ENCODE measurements around the gene SSBP4.
"Not testable (repeated sequence)": the region's sequence is repeated elsewhere in the genome, so short reads cannot be mapped to it uniquely, and the experiment has no call there.

The SSBP4 gene

DNA sequence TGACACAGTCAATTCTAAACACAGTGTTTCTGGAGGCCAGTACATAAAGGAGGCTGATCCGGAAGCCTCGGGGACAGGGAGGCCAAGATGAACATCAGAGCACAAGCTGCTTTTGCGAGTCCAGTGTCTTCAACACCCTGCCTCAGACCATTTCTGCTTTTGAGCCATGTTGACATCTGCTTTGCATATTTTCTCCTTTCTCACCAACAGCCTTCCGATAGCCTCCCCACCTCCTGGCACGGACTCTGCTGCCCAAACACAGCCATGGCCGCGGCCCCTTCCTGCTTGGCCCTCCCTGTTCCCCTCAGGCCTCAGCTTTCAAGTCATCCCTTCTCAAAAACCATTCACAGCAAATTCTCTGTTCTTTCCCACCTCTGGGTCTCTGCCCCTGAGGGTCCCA is 25.4 kb upstream of the SSBP4 start:
- DNase-seq (ENCODE audit: low read depth) = no peak

- no peak for DNase-seq (ENCODE audit: low read depth)
Observed at GRCh38 chr19:18396471-18397241, 22.5 kb upstream of the SSBP4 start.

GRCh38 chr19:18397242-18398202 is 21.7 kb upstream of the SSBP4 start, which contains the start of gene LRRC25:
Gene LRRC25 (minus strand): TSS chr19:18397622. CDS start chr19:18396963, 659 bp downstream.
- no peak for DNase-seq (ENCODE audit: low read depth)

GRCh38 chr19:18399008-18399407 is 20.2 kb upstream of the SSBP4 start:
- peak; percentile 84 for DNase-seq (ENCODE audit: low read depth)

- peak; percentile 80 for DNase-seq (ENCODE audit: low read depth)
Observed at GRCh38 chr19:18401580-18402112, 17.6 kb upstream of the SSBP4 start.

- DNase-seq (ENCODE audit: low read depth) = not testable (repeated sequence)
Observed at GRCh38 chr19:18402455-18403248, 16.5 kb upstream of the SSBP4 start.

DNA sequence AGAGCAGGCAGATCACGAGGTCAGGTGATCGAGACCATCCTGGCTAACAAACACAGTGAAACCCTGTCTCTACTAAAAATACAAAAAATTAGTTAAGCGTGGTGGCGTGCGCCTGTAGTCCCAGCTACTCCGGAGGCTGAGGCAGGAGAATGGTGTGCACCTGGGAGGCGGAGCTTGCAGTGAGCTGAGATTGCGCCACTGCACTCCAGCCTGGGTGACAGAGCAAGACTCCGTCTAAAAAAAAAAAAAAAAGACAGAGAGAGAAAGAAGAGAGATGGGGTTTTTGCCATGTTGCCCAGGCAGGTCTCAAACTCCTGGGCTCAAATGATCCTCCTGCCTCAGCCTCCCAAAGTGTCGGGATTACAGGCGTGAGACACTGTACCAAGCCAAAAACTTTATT is 13.4 kb upstream of the SSBP4 start:
- DNase-seq (ENCODE audit: low read depth) = not testable (repeated sequence)

DNA sequence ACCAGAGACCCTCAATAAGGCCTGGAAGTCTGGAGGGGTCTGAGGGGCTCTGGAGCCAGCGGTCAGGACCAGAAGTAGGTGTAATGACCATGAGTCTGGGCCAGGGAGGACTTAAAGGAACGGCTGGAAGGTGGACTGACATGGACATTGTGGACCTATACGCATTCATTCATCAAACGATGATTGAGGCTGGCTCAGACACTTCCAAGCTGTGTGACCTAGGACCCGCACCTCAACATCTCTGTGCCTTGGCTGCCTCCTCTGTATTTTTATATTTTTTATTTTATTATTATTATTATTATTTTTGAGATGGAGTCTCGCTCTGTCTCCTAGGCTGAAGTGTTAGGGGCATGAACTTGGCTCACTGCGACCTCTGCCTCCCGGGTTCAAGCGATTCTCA is 12.4 kb upstream of the SSBP4 start:
- DNase-seq (ENCODE audit: low read depth) = no peak

- no peak for DNase-seq (ENCODE audit: low read depth)
Observed at GRCh38 chr19:18408053-18408476, 11.1 kb upstream of the SSBP4 start.

- DNase-seq (ENCODE audit: low read depth) = no peak
Observed at GRCh38 chr19:18412610-18413239, 6.5 kb upstream of the SSBP4 start.

DNA sequence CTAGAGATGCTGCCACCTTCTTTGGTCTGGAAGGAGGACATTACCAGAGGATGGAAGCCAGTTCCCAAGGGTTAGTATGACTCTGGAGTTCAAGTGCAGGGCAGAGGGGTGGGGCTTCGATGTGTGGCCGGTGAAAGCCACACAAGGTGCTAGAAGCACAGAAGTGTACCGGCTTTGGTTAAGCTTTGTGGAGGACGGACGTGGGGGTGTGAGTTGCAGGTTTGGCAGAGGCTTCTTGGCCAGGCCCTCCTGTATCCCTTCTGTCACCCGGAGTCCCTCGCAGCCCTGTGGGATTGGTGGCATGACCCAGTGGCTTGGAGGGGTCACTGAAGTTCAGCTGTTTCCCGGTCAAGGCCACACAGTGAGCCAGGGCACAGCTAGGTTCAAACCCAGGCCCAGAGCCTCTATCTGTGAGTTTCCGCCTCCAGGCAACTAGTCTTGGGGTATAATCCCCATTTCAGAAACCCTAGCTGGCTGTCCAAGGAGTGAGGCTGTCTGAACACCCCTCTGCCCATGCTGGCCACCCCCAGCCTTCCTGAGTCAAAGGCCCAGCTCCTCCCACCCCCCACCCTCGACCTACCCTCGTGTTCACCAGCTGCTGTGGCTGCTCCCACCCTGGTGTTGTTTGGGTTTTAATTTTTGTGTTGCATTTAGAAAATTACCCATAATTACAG is 4.6 kb upstream of the SSBP4 start:
- DNase-seq (ENCODE audit: low read depth) = peak; percentile 56

GRCh38 chr19:18415178-18415867 is 3.9 kb upstream of the SSBP4 start:
- DNase-seq (ENCODE audit: low read depth) = peak; percentile 85

GRCh38 chr19:18416778-18417249 is 2.4 kb upstream of the SSBP4 start:
- DNase-seq (ENCODE audit: low read depth) = peak; percentile 92

DNA sequence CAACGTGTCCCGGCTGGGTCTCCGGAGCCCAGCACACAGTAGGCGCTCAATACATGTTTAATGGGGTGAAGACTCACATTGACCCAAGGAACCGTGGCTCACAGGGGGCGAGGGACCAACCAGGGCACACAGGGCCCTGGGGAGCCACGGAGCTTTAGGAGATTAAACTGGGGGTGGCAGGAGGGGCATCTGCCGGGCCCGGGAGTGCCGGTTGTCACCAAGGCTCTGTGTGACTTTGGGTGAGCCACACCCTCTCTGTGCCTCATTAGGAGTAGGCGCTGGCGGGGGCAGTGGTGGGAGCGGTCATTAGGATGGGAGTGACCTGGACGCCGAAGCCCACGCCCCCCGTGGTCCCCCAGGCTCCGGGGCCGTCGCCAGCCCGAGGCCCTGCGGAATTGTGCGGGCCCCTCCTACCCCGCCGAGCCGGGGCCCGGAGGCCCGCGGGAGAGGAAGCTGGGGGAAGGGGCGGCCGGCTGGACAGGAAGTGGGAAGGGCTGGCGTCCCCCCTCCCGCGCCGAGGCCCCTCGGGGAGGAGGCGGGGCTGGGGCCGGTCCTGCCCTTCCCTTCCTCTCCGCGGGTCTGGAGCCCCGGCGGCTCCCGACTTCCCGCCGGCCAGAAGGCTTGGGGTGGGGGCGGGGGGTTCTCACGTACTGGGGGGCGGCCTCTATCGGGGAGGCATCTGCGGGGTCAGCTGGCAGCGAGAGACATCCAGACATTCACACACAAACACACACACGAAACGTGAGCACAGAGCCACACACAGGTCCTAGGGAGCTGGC is 1.8 kb upstream of the SSBP4 start:
- DNase-seq (ENCODE audit: low read depth) = peak; percentile 91

DNA sequence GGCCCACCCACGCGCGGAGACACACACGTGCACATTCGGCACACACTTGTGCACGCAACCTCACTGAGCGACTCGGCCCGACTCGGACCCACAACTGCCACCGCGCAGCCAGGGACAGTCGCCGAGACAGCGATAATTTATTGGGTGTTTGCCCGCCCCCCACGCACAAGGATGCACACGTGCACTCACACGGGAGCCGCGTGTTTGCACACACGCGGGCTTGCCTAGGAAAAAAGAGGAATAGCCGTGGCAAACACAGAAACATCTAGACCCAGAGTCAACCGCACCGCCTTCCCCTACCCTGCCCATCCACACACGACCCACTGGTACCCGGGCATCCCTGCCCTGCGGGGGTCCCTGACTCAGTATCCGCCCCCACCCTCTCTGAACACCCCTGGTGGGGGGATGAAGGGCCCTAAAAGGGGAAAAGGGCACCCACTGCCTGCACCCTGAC is 1.1 kb upstream of the SSBP4 start:
- no peak for DNase-seq (ENCODE audit: low read depth)

GRCh38 chr19:18418483-18419194 is 559 bp upstream of the SSBP4 start:
- no peak for DNase-seq (ENCODE audit: low read depth)

- no peak for DNase-seq (ENCODE audit: low read depth)
Observed at GRCh38 chr19:18419699-18420460, 682 bp downstream of the SSBP4 start.

DNA sequence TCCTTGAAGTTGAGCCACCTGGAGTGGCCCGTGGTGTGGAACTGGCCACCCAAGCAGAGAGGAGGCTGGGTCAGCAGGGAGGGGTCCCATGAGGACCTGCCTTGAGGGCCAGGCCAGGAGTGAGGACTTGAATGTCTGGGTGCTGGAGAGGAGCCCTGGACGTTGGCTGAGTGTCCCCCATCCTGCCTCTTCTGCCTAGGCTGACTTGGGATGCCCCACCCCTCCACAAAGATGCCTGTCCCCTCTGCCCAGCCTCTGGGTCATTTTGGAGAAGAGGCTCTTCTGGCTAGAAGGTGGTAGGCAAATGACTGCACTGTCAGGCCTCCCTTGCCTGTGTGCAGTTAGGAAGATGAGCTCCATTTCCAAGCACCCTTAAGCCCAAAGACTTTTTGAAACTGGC is 1.7 kb downstream of the SSBP4 start:
- no peak for DNase-seq (ENCODE audit: low read depth)
